Posterior cingulate gyrus (tissue), 11 donors: ENCODE measurements around the gene LRRIQ1.
"Not testable (repeated sequence)": the region's sequence is repeated elsewhere in the genome, so short reads cannot be mapped to it uniquely, and the experiment has no call there.

ENCODE experiments used
- DNase-seq, 10 donors: peaks; one replicate each; pipeline versions ENCODE4 v3.0.0 to v3.0.0-alpha.2; 2020 to 2021; ENCODE audit warnings: mixed read lengths in 3 of 10
- intact Hi-C: fragments of 100-400 bp; cut with DNase I; formaldehyde crosslinking; loops from one replicate; pipeline ENCODE4 v1.15.1; 2023

Gene LRRIQ1

GRCh38 chr12:85036234-85036707 lies at the start of gene LRRIQ1, which contains the start of gene TSPAN19:
Gene LRRIQ1, plus strand, starts transcription at chr12:85036351. Its CDS starts 1,826 bp downstream, at chr12:85038177.
Gene TSPAN19, minus strand, starts transcription at chr12:85036277. Its CDS starts 6,331 bp downstream, at chr12:85029946.
- intact Hi-C loops: no loop called here
- peak; percentile 32 to 88 (median 61) for DNase-seq

GRCh38 chr12:84986586-84986985 lies 49.6 kb upstream of the LRRIQ1 start:
- DNase-seq: no peak
- intact Hi-C loops: no loop called here

GRCh38 chr12:84994426-84994825 lies 41.7 kb upstream of the LRRIQ1 start:
- no peak for DNase-seq
- intact Hi-C loops: no loop called here

- DNase-seq: no peak
- intact Hi-C loops: no loop called here
These were observed 40.5 kb upstream of the LRRIQ1 start for GRCh38 chr12:84995641-84996040.

GRCh38 chr12:84996759-84997158 lies 39.4 kb upstream of the LRRIQ1 start:
- DNase-seq: no peak
- intact Hi-C loops: no loop called here

GRCh38 chr12:84998341-84998740 lies 37.8 kb upstream of the LRRIQ1 start:
- intact Hi-C loops: no loop called here
- no peak for DNase-seq

- no peak for DNase-seq
- intact Hi-C loops: no loop called here
These were observed 35.4 kb upstream of the LRRIQ1 start for GRCh38 chr12:85000729-85001128.

- intact Hi-C loops: no loop called here
- no peak for DNase-seq
These were observed 33.3 kb upstream of the LRRIQ1 start for GRCh38 chr12:85002778-85003296.

- intact Hi-C loops: no loop called here
These were observed 31.9 kb upstream of the LRRIQ1 start for GRCh38 chr12:85004204-85004603.

GRCh38 chr12:85005047-85005446 lies 31.1 kb upstream of the LRRIQ1 start:
- DNase-seq: peak in 1 of 10 donors; percentile 38
- intact Hi-C loops: not testable (repeated sequence)

More at GRCh38 chr12:85004204-85004603, 31.9 kb upstream of the LRRIQ1 start:
- no peak for DNase-seq

GRCh38 chr12:85005615-85006014 lies 30.5 kb upstream of the LRRIQ1 start:
- no peak for DNase-seq
- intact Hi-C loops: no loop called here

GRCh38 chr12:85006206-85006605 lies 29.9 kb upstream of the LRRIQ1 start:
- no peak for DNase-seq
- intact Hi-C loops: no loop called here

GRCh38 chr12:85007836-85008235 lies 28.3 kb upstream of the LRRIQ1 start:
- no peak for DNase-seq
- intact Hi-C loops: no loop called here

- intact Hi-C loops: no loop called here
These were observed 19.7 kb upstream of the LRRIQ1 start for GRCh38 chr12:85016413-85016812.

GRCh38 chr12:85017133-85017532 lies 19.0 kb upstream of the LRRIQ1 start:
- DNase-seq: no peak
- intact Hi-C loops: no loop called here

More at GRCh38 chr12:85016413-85016812, 19.7 kb upstream of the LRRIQ1 start:
- peak in 1 of 10 donors; percentile 26 for DNase-seq

- intact Hi-C loops: no loop called here
- DNase-seq: no peak
These were observed 18.5 kb upstream of the LRRIQ1 start for GRCh38 chr12:85017618-85018017.

- intact Hi-C loops: no loop called here
- no peak for DNase-seq
These were observed 18.1 kb upstream of the LRRIQ1 start for GRCh38 chr12:85018098-85018497.

GRCh38 chr12:85029456-85029855 lies 6.7 kb upstream of the LRRIQ1 start:
- DNase-seq: no peak
- intact Hi-C loops: loop anchor here (1.0 kb wide), 1 partner anchor 155 kb away; no protein-coding TSS in a partner anchor

- intact Hi-C loops: no loop called here
- no peak for DNase-seq
These were observed 582 bp downstream of the LRRIQ1 start for GRCh38 chr12:85036733-85037132.

GRCh38 chr12:85041395-85041794 lies 5.2 kb downstream of the LRRIQ1 start:
- DNase-seq: no peak
- intact Hi-C loops: no loop called here

GRCh38 chr12:85043829-85044228 lies 7.7 kb downstream of the LRRIQ1 start:
- DNase-seq: no peak
- intact Hi-C loops: no loop called here

GRCh38 chr12:85057370-85057963 lies 21.3 kb downstream of the LRRIQ1 start:
- intact Hi-C loops: no loop called here
- DNase-seq: peak in 2 of 10 donors; percentile 6 to 21
